Ishikawa (cell line): ENCODE data around the gene ATG4C.

ENCODE experiments used
- CEBPB ChIP-seq: IDR thresholded peaks from 2 replicates; pipeline ENCODE4 v1.6.1; 2012
- EGR1 ChIP-seq: IDR thresholded peaks from 2 replicates; pipeline ENCODE4 v1.6.1; 2012
- EP300 ChIP-seq: IDR thresholded peaks from 2 replicates; pipeline ENCODE4 v1.6.1; 2012; ENCODE audit warnings: borderline replicate concordance
- FOXM1 ChIP-seq: IDR thresholded peaks from 2 replicates; pipeline ENCODE4 v1.6.1; 2012; ENCODE audit warnings: low read depth, borderline replicate concordance
- RAD21 ChIP-seq: IDR thresholded peaks from 2 replicates; pipeline ENCODE4 v1.6.1; 2012; ENCODE audit warnings: low read depth
- TAF1 ChIP-seq: IDR thresholded peaks from 2 replicates; pipeline ENCODE4 v1.6.1; 2012; ENCODE audit warnings: low read depth, mild to moderate bottlenecking
- TCF12 ChIP-seq: IDR thresholded peaks from 2 replicates; pipeline ENCODE4 v1.6.1; 2012; ENCODE audit warnings: low read depth
- TEAD4 ChIP-seq: IDR thresholded peaks from 2 replicates; pipeline ENCODE4 v1.6.1; 2012
- YY1 ChIP-seq: IDR thresholded peaks from 2 replicates; pipeline ENCODE4 v1.6.1; 2012; ENCODE audit warnings: low read depth
- TF ChIP-seq, protein P1 (sequence below): IDR thresholded peaks from 2 replicates; pipeline ENCODE4 v1.6.1; 2012
- TF ChIP-seq, protein P2 (sequence below): IDR thresholded peaks from 2 replicates; pipeline ENCODE4 v1.6.1; 2012; ENCODE audit warnings: low read depth, mild to moderate bottlenecking
- TF ChIP-seq, protein P3 (sequence below): IDR thresholded peaks from 2 replicates; pipeline ENCODE4 v1.6.1; 2012

DNA sequence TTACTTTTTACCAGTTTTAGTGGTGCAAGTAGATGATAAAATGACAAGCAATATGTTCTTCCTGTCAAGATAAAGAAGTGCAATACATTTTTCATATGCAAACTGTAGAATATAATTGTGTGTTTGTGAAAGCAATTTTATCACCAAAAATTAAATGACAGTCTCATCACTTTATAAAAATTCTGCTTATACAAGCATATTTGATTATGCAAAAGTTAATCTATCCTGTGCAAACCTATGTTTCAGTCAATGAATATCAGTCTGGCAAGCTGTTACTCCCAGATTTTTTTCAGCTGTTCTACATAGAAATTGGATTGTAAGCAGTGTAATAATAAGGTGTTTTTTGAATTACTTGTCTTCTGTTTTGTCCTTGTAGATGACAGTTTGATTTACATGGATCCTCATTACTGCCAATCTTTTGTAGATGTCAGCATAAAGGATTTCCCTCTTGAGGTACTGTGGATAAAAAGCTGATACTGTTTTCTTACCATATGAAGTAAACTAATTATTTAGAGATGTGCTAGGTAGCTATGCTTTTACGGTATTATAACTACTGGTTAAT is 50.5 kb downstream of the ATG4C start:
- TF ChIP-seq, protein P1, sequence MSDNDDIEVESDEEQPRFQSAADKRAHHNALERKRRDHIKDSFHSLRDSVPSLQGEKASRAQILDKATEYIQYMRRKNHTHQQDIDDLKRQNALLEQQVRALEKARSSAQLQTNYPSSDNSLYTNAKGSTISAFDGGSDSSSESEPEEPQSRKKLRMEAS, result no peak
- TF ChIP-seq CEBPB, result no peak
- TF ChIP-seq, protein P2, sequence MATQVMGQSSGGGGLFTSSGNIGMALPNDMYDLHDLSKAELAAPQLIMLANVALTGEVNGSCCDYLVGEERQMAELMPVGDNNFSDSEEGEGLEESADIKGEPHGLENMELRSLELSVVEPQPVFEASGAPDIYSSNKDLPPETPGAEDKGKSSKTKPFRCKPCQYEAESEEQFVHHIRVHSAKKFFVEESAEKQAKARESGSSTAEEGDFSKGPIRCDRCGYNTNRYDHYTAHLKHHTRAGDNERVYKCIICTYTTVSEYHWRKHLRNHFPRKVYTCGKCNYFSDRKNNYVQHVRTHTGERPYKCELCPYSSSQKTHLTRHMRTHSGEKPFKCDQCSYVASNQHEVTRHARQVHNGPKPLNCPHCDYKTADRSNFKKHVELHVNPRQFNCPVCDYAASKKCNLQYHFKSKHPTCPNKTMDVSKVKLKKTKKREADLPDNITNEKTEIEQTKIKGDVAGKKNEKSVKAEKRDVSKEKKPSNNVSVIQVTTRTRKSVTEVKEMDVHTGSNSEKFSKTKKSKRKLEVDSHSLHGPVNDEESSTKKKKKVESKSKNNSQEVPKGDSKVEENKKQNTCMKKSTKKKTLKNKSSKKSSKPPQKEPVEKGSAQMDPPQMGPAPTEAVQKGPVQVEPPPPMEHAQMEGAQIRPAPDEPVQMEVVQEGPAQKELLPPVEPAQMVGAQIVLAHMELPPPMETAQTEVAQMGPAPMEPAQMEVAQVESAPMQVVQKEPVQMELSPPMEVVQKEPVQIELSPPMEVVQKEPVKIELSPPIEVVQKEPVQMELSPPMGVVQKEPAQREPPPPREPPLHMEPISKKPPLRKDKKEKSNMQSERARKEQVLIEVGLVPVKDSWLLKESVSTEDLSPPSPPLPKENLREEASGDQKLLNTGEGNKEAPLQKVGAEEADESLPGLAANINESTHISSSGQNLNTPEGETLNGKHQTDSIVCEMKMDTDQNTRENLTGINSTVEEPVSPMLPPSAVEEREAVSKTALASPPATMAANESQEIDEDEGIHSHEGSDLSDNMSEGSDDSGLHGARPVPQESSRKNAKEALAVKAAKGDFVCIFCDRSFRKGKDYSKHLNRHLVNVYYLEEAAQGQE, result no peak
- no peak for TF ChIP-seq TAF1
- no peak for TF ChIP-seq RAD21
- TF ChIP-seq EP300, result no peak
- no peak for TF ChIP-seq TEAD4
- TF ChIP-seq, protein P3, sequence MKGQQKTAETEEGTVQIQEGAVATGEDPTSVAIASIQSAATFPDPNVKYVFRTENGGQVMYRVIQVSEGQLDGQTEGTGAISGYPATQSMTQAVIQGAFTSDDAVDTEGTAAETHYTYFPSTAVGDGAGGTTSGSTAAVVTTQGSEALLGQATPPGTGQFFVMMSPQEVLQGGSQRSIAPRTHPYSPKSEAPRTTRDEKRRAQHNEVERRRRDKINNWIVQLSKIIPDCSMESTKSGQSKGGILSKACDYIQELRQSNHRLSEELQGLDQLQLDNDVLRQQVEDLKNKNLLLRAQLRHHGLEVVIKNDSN, result no peak
- no peak for TF ChIP-seq EGR1
- TF ChIP-seq TCF12, result no peak
- TF ChIP-seq YY1, result no peak
- TF ChIP-seq FOXM1, result no peak
